Measurements from ENCODE around the gene ALKBH3.

The ALKBH3 gene

DNA sequence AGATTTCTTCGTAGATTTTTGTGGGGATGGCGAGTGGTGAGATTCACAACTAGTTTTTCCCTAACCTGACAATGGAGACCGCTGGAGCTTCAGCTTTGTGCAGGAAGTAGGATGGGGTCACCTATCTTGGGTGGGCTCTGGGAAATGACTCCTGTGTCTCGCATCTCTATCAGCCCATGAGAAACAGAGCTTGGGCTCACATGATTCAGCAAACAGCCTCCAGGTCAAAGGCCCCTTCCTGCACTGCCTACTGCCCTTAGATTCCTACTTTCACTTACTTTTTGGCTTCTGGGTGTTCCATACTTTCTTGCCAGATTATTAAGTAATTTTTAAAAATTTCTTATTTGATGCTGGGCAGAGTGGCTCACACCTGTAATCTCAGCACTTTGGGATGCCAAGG is 88.1 kb downstream of the ALKBH3 start:
- DNase-seq: no peak

DNA sequence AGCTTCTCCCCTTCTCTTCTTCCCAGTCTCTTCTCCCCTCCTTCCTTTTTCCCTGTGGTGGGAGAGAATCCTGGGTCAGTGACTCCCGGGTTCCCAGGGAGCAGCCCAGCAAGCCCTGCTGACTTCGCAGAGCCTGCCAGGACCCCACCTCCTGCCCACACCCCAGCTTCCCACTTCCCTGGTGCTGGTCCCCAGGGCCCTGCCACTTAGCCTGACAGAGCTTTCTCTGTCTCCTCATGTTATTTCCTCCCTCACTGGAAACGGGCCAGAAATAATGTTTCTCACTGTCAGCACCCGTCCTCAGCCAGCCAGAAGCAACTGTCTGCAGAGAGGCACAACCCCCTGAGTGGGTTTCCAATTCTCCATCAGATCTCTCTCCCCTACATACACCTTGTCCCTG is 88.9 kb downstream of the ALKBH3 start:
- no peak for DNase-seq

Measured in CD4-positive, alpha-beta T cell treated with Interferon alpha-2 for 1 hour (primary cell).